ENCODE data around the gene SASH1.

GRCh38 chr6:148332088-148332487, 10.6 kb upstream of the SASH1 start:
- no peak for TF ChIP-seq CTCF (IDR thresholded peaks at IDR 0.05)
- no peak for TF ChIP-seq POLR2AphosphoS5 (IDR thresholded peaks at IDR 0.05)
- no peak for TF ChIP-seq EP300 (IDR thresholded peaks at IDR 0.05)
- no peak for TF ChIP-seq POLR2A (IDR thresholded peaks at IDR 0.05)
